GM19438 (cell line): ENCODE results near the gene CCDC192.
A peak's percentile ranks its signal among the peaks of the same experiment; 100 is the strongest.
"Not testable (repeated sequence)": the region's sequence is repeated elsewhere in the genome, so short reads cannot be mapped to it uniquely, and the experiment has no call there.

Experiments
- ATAC-seq: cut with Tn5 transposase; IDR thresholded peaks from one replicate; pipeline ENCODE4 v1.9.1; 2021; ENCODE audit warnings: low read depth; ENCODE audit not compliant: unreplicated experiment

The CCDC192 gene

GRCh38 chr5:127697894-127698600, 5.1 kb upstream of the CCDC192 start:
- ATAC-seq = no peak

- ATAC-seq = no peak
Measured at GRCh38 chr5:127699416-127699815, 3.8 kb upstream of the CCDC192 start.

GRCh38 chr5:127700237-127700766, 2.9 kb upstream of the CCDC192 start:
- ATAC-seq = no peak

GRCh38 chr5:127702434-127702833, 757 bp upstream of the CCDC192 start:
- no peak for ATAC-seq

- ATAC-seq = no peak
Measured at GRCh38 chr5:127705120-127705892, 2.1 kb downstream of the CCDC192 start.

- ATAC-seq = no peak
Measured at GRCh38 chr5:127706691-127707090, 3.5 kb downstream of the CCDC192 start.

GRCh38 chr5:127707209-127707608, 4.0 kb downstream of the CCDC192 start:
- ATAC-seq = no peak

- not testable (repeated sequence) for ATAC-seq
Measured at GRCh38 chr5:127713083-127713482, 9.9 kb downstream of the CCDC192 start.

GRCh38 chr5:127718181-127718580, 15.0 kb downstream of the CCDC192 start:
- no peak for ATAC-seq

- ATAC-seq = no peak
Measured at GRCh38 chr5:127723571-127723970, 20.4 kb downstream of the CCDC192 start.

- no peak for ATAC-seq
Measured at GRCh38 chr5:127725673-127726072, 22.5 kb downstream of the CCDC192 start.

- no peak for ATAC-seq
Measured at GRCh38 chr5:127732963-127733362, 29.8 kb downstream of the CCDC192 start.

GRCh38 chr5:127739348-127739747, 36.2 kb downstream of the CCDC192 start:
- ATAC-seq = not testable (repeated sequence)

GRCh38 chr5:127739807-127740384, 36.7 kb downstream of the CCDC192 start:
- ATAC-seq = no peak

- ATAC-seq = no peak
Measured at GRCh38 chr5:127741412-127741811, 38.2 kb downstream of the CCDC192 start.

- no peak for ATAC-seq
Measured at GRCh38 chr5:127744241-127744640, 41.0 kb downstream of the CCDC192 start.

GRCh38 chr5:127746756-127747155, 43.6 kb downstream of the CCDC192 start:
- ATAC-seq = no peak

GRCh38 chr5:127752503-127753265, 49.5 kb downstream of the CCDC192 start:
- ATAC-seq = not testable (repeated sequence)

GRCh38 chr5:127754259-127754658, 51.1 kb downstream of the CCDC192 start:
- no peak for ATAC-seq

- ATAC-seq = no peak
Measured at GRCh38 chr5:127754706-127755105, 51.5 kb downstream of the CCDC192 start.

GRCh38 chr5:127757576-127757975, 54.4 kb downstream of the CCDC192 start:
- ATAC-seq = peak; percentile 83
